Measurements from ENCODE around the gene RCC2.
"Not testable (repeated sequence)": the region's sequence is repeated elsewhere in the genome, so short reads cannot be mapped to it uniquely, and the experiment has no call there.

RCC2 gene

GRCh38 chr1:17416389-17416788 is 23.1 kb downstream of the RCC2 start:
- no peak for DNase-seq

DNA sequence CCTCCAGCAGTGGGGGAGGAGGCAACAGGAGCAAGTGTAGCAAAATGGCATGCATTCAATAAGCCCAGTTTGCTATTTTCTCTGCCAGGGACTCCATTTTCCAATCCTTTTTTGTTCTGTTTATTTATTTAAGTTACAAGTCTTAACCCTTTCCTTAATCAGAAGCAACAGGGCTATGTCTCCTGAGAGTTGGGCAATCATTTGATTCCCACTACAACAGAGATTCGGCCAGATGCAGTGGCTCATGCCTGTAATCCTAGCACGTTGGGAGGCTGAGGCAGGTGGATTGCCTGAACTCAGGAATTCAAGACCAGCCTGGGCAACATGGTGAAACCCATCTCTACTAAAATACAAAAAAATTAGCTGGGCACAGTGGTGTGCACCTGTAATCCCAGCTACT is 25.5 kb downstream of the RCC2 start:
- DNase-seq, result no peak

DNA sequence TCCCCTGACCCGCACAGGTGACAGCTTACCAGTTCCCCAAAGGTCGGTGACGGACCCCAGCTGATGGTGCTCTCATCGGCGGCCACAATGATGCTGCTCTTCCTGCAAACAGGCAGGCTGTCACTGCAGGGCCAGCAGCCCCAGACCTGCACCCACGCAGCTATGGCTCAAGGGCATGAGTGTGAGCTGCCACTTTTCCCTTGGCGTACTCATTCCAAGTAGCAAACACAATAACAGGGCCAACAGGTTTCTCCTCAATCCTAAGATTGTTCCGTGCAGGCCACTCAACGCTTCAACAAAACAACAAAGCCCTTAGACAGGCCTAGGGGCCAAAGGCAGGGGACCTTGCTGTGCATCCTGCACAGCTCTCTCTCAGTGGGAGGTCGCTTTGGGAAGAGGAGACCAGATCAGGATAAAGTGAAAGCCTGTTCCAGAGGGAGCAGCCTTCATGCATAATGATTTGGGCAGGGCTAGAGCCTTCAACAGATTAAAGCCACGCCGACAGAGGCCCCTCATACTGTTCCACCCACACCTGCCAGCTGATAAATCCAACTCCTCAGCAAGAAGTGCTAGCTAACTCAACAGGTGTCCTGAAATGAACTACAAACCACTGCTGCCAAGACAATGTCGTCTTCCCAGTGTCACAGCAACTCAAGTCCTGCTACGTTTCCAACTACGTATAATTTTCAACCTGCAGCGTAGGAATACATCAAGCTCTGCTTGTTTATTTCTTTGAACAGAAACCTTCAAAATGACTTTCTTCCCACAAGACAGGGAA is 27.2 kb downstream of the RCC2 start:
- no peak for DNase-seq

- DNase-seq, result no peak
Observed at GRCh38 chr1:17409391-17409811, 30.1 kb downstream of the RCC2 start.

DNA sequence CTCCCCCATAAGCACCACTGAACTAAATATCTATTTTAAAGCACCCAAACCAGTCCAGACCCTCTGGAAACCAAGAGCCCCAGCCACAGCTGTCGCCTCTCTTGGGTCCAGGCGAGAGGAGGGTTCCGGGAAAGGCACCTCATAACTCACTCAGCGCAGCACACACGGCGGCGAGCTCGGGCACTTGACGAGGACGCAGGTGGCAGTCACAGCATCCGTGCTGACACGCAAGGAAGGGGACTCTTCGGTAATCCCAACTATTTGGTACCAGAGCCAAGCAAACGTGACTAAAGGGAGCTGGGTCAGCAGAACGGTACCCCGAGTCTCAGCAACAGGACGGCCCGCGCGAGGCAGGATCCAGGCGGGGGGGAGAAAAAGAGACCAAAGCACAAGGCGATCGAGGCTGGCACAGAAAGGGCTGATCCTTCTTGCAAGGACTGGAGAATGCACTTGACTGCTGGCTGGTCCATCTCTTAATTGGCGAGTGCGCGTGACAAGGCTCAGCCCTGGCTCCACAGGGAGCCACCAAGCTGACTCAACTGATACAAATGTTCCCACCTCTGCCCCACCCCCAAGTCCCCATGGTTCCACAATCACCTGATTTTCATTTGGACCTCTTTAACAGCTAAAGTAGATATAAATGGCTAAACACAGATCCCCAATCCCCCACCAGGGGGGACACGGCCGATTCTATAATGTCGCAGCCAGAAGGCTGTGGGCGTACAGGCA is 31.5 kb downstream of the RCC2 start:
- not testable (repeated sequence) for DNase-seq

DNA sequence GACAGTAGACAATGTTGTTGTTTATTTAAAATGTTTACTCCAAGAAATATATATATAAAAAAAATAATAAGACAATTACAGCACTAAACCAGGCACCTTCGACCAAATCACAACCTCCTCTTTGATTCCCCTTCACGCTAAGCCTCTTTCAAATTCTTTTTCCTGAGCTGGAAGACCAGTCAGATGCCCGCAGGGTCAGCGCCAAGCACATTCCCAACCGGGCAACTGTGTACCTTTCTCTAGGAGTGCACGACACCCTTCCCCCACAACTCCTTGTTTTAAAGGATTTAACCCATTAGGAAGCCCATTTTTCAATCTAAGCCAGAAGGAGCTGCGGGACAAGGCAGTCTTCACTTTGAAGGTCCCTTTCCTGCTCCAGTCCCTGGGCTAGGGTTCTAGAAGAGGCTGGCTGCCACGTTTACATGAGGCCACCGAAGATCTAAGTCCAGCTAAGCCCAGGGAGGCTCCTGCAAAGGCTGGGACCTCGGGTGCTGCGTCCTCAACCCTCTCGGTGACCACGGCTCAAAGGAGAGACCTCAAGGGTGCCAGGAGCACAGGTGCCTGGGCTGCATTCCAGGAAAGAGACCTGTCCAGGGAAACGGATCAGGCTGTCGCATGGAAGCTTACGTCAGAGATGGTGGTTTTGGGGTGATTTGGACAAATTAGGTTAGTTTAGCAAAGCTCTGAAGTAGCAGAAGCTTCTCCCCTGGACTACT is 32.6 kb downstream of the RCC2 start:
- not testable (repeated sequence) for DNase-seq

GRCh38 chr1:17405898-17406759 is 33.3 kb downstream of the RCC2 start:
- peak; percentile 38 to 56 for DNase-seq

DNA sequence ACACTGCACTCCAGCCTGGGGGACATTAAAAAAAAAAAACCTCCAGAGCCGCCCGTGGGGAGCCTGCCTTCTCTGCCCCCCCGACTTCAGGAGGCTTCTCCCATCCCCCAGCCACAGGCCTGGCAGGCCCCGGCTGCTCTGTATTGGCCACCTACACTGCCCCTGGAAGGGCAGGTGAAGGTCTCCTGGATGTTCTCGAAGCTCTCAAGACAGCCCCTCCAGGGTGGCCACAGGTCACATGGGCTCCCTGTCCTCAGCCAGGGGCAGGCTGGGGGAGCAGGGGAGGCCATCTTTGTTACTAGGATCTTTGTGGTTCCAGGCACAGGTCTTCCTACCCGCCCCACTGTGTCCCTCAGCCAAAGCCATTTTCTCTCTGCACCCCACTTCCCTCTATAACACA is 34.7 kb downstream of the RCC2 start:
- no peak for DNase-seq

DNA sequence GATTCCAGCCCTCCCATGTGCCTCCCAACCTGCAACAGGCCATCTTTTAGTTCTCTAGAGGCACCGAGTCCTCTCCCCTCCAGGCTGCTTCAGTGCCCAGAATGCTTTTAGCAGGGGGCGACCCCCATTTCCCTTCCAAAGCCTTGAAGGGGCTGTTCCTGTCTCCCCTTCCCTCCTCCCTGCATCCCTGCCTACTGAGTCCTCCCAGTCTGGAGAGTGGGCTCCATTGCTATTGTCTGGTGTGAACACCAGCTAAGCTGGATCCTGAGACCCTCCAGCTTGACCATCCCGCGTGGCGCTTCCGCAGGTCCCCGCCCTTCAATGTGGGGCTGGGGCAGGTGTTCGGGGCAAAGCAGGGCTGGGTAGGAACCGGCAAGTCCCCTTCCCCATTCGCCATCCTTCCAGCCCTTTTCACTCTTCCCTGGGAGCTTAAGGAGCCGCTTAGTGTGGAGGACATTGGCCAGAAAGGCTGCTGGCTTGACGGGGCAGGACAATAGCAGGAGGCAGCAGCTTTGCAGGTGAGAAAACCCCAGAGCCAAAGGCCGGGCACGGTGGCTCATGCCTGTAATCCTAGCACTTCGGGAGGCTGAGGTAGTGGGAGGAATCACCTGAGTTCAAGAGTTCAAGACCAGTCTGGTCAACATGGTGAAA is 35.3 kb downstream of the RCC2 start:
- DNase-seq, result no peak

GRCh38 chr1:17403081-17403480 is 36.4 kb downstream of the RCC2 start:
- no peak for DNase-seq

DNA sequence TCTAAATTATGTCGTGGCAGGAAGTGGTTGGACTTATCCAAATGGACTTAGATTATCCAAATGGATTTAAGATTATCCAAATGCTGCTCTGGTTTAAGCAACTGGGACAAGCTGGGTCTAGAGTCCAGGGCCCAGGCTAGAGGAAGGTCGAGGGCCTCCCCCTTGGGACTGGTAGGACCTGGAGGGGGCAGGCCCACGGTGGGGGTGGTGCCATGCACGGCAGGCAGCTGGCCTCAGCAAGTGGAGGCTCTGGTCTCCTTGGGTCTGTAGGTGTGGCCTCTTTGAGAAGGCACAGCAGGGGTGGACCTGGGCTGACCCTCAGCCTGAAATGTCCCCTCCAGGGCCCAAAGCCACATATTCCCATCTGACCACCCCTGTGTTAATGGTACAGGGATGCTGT is 37.6 kb downstream of the RCC2 start:
- DNase-seq, result no peak

- DNase-seq, result no peak
Observed at GRCh38 chr1:17400725-17401341, 38.6 kb downstream of the RCC2 start.

- DNase-seq, result no peak
Observed at GRCh38 chr1:17397910-17398695, 41.4 kb downstream of the RCC2 start.

GRCh38 chr1:17393230-17393629 is 46.2 kb downstream of the RCC2 start:
- no peak for DNase-seq

DNA sequence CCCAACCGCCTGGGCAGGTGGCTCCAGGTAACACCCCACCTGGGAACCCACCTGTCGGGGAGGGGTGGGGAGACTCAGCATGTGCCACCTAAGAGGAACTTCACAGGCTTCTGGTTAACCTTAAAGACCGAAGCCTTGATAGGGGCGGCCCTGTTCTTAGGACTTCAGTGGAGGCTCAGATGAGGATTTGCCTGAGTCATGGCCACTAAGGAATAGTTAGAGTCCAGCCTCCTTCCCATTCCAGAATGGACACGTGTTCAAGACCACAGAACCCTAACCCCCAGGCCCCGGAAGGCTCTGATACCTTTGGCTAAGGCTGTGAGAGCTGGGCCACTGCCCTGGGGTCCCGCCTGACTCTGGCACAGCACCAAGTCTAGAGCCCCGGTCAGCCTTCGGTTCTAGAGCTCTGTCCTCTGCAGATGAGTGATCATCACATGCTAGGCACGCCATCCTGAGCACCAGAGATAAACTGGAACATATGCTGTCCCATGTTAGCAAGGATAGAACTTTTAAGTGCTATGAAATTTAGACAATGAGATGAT is 47.2 kb downstream of the RCC2 start:
- DNase-seq, result no peak

- no peak for DNase-seq
Observed at GRCh38 chr1:17381161-17381560, 58.3 kb downstream of the RCC2 start.

- DNase-seq, result no peak
Observed at GRCh38 chr1:17377325-17377953, 62.0 kb downstream of the RCC2 start.

- no peak for DNase-seq
Observed at GRCh38 chr1:17375651-17376050, 63.8 kb downstream of the RCC2 start.

GRCh38 chr1:17372955-17373354 is 66.5 kb downstream of the RCC2 start:
- no peak for DNase-seq

GRCh38 chr1:17371896-17372295 is 67.6 kb downstream of the RCC2 start, which contains the start of gene PADI6:
TSS of gene PADI6 (plus strand) at chr1:17372196. CDS start at chr1:17372246, 50 bp downstream.
- DNase-seq, result no peak

All from stimulated activated CD4-positive, alpha-beta T cell treated with anti-CD3 and anti-CD28 coated beads, Interleukin-2, amount 100 ng/mL, for 24 hours (primary cell).